Lower leg skin (tissue), 3 donors: ENCODE measurements around the gene GAREM1.

ENCODE experiments used
- POLR2A ChIP-seq, 2 donors: fragments of 450-650 bp; IDR thresholded peaks; one replicate each; pipeline ENCODE4 v1.6.1; 2016 to 2017; ENCODE audit warnings: antibody characterized with exemption in 2 of 2, mild to moderate bottlenecking in 1 of 2, moderate library complexity in 1 of 2
- TF ChIP-seq, protein P1 (sequence below), 3 donors: fragments of 450-650 bp; IDR thresholded peaks; one replicate each; pipeline ENCODE4 v1.5.1; 2016; ENCODE audit warnings: antibody characterized with exemption in 3 of 3, mild to moderate bottlenecking in 3 of 3, moderate library complexity in 2 of 3

DNA sequence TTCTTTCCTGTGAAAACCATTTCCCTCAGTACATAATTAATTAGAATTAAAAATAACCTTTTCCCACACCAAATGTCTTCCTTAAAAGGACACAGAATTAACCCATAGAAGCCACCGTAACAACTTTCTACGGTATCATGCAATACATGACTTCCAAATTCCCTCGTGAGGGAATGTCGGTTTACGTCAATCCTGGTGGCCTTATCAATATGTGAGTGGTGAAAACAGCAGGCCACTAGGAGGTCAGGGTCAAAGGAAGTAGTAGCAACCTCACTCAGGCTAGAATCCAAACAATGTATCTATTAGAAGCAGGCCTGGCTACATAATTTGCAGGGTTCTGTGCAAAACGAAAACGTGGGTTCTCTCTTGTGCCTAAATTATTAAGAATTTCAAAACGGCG is 112.2 kb downstream of the GAREM1 start:
- TF ChIP-seq, protein P1, sequence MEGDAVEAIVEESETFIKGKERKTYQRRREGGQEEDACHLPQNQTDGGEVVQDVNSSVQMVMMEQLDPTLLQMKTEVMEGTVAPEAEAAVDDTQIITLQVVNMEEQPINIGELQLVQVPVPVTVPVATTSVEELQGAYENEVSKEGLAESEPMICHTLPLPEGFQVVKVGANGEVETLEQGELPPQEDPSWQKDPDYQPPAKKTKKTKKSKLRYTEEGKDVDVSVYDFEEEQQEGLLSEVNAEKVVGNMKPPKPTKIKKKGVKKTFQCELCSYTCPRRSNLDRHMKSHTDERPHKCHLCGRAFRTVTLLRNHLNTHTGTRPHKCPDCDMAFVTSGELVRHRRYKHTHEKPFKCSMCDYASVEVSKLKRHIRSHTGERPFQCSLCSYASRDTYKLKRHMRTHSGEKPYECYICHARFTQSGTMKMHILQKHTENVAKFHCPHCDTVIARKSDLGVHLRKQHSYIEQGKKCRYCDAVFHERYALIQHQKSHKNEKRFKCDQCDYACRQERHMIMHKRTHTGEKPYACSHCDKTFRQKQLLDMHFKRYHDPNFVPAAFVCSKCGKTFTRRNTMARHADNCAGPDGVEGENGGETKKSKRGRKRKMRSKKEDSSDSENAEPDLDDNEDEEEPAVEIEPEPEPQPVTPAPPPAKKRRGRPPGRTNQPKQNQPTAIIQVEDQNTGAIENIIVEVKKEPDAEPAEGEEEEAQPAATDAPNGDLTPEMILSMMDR (IDR thresholded peaks at IDR 0.05): no peak
- no peak for TF ChIP-seq POLR2A (IDR thresholded peaks at IDR 0.05)
